Measurements from ENCODE around the gene ANTXR1.

The ANTXR1 gene

GRCh38 chr2:69007169-69007568 lies 5.8 kb upstream of the ANTXR1 start:
- no peak for DNase-seq

GRCh38 chr2:69007603-69008002 lies 5.4 kb upstream of the ANTXR1 start:
- no peak for DNase-seq

DNA sequence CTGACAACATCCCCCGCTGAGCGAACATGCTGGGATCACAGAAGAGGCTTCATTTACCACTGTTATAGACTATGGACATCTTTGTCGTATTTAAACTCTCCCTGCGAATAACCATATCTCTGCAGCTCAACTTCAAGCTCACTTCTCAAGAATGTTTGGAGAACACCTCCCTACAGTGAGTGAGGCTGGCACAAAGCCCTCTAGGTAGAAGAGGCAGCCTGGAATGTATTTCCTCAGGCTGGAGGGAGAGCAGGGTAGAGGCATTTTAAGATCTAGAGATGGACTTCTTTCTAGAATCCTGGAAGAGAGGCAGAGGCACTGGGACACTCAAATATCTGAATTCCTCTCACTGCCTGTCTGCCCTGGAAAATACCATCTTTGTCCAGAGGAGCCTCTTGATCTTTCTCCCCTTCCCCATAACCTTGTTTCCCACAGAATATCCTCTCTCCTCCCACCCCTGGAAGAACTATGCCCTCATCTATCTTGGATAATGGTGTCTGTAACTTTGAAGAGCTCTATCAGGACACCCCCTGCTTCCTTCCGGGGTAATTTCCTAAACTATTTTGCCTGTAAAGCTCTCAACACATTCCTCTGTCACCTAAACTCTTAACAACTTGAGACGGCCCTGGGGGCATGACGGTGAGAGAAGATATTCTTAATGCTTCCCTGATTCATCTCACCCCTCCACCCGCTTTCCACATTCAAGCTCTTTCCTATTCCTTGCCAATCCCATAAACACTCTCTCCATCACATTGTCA lies 2.4 kb upstream of the ANTXR1 start:
- no peak for DNase-seq

GRCh38 chr2:69011611-69012157 lies 1.3 kb upstream of the ANTXR1 start:
- DNase-seq = no peak

- peak; percentile 69 for DNase-seq
Observed at GRCh38 chr2:69012310-69013141, 453 bp upstream of the ANTXR1 start.

- DNase-seq = no peak
Observed at GRCh38 chr2:69013840-69014821, 1.2 kb downstream of the ANTXR1 start.

GRCh38 chr2:69017080-69017479 lies 4.1 kb downstream of the ANTXR1 start:
- no peak for DNase-seq

DNA sequence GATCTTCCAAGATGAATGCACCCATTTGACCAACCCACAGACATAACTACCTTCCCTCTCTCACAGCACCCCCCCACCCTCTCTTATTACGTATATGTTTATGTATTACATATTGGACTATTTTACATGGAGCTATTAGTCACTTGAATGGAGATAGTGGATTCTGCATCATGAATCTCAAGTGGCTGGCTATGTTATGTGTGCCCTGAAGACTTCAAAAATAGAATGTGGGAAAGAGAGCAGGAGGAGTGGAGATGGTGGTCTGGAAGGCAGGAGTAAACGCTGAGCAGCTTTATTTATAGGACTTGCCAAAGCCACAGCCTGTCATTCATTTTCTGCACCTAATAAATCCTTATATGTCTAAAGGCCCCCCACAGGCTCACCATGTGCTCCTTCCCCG lies 4.9 kb downstream of the ANTXR1 start:
- DNase-seq = no peak

GRCh38 chr2:69018678-69019095 lies 5.7 kb downstream of the ANTXR1 start:
- no peak for DNase-seq

DNA sequence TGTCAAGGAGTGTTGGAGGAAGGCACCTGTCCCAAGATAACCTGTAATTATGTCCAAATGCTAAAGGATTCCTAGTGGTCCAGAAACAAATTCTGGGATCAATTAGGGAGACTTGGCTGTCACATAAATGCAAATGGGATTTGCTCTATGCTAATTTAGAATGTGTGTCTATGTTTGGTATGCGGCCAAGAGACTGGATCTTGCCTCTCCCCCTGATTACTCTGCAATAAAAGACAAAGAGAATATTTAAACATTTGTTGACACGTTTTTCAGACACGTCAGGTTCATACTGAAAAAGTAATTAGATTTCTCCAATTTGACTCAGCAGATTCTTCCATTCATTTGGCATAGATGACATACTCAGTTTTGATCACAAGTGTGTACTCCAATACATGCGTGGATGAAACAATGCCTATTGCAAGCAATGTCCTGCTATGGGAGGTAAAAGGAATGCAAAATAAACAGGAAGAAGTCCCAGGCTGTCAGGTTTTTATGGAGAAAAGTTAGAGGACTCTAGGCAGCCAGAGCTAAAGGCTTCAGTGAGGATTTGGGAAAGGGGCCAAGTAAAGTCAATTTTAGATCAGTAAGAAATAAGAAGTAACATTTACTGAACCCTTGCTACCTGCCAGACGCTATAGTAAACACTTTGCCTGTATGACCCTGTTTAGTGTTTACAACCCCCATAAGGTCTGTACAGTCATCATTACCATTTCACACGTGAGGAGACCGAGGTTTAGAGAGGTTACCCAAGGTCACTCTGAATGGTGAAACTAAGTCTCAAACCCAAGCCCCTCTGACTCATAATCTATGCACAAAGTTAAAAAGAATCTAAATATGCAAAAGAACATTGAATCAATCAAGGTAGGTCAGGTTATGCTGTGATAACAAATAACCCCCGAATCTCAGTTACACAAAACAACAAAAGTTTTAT lies 7.8 kb downstream of the ANTXR1 start:
- peak; percentile 32 for DNase-seq

DNA sequence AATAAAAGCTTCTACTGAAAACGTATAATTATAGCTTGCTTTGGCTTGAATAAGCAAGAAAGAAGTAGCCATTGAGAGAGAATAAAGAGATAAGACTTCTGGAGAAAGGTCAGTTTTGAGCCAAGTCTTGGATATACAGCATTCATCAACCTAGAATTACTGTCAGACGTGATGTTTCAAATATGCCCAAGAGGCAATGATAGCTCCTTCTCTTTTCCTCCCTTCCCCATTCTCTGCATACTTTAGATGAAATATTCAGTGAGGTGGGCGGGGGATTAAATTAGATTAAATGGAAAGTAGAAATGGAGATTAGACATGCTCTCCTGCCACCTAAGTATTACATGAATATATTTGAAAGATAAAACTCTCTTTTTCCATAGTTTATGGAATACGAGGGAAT lies 8.7 kb downstream of the ANTXR1 start:
- no peak for DNase-seq

- no peak for DNase-seq
Observed at GRCh38 chr2:69022548-69022947, 9.6 kb downstream of the ANTXR1 start.

DNA sequence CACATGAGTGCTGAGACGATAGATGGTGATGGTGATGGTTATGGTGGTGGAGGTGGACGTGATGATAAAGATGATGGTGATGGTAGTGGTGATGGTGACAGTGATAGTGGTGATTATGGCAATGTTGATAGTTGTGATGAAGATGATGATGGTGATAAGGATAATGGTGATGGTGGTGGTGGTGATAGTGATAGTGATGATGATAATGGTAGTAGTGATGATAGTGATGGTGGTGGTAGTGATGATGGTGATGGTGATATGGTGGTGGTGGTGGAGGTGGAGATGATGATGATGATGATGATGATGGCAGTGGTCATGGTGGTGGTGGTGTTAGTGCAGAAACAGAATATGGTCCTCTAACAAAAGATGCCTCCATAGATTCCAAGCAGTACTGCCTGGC lies 10.3 kb downstream of the ANTXR1 start:
- no peak for DNase-seq

GRCh38 chr2:69026026-69026425 lies 13.0 kb downstream of the ANTXR1 start:
- DNase-seq = peak; percentile 41

GRCh38 chr2:69026691-69027459 lies 13.9 kb downstream of the ANTXR1 start:
- no peak for DNase-seq

DNA sequence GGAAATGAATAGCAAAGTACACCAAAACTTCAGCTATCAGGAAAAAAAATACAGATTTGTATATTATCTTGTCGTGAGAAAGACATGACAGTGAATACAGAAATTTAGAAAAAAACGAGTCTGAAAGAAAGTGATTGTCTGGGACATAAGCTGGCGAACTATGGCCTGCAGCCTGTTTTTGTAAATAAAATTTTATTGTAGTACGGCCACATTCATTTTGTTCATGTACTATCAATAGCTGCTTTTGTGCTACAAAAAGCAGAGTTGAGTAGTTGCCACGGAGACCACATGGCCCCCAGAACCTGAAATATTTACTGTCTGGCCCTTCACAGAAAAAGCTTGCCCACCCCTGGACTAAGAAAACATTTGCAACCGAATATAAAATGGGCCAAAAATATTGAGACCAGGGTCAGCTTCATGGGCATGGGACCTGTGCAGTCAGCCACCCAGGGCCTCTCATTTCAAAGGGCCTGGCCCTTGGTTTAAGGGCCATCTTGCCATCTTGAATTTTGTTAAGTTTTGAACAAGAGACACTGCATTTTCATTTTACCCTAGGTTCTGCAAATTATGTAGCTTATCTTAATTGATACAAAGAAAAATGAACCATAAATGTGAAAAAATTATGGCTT lies 17.9 kb downstream of the ANTXR1 start:
- DNase-seq = no peak

DNA sequence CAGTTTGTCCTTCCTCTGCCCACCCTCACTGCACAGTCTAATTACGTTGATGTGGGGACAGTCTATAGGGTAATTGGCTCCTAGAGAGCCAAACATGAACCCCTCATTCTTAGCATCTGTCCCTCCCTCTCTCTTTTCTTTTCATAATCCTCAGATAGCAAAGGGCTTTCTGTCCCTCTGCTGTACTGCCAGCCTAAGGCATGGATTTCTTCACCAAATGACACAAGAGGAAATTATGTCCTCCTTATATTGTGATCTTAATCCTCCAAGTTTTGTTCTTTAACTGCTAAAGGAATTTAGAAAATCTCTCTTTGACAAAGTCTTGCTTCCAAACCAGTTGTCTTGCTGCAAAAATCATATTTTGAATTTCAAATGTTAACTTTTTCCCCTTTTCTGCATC lies 18.5 kb downstream of the ANTXR1 start:
- no peak for DNase-seq

GRCh38 chr2:69032336-69032735 lies 19.4 kb downstream of the ANTXR1 start:
- DNase-seq = no peak

DNA sequence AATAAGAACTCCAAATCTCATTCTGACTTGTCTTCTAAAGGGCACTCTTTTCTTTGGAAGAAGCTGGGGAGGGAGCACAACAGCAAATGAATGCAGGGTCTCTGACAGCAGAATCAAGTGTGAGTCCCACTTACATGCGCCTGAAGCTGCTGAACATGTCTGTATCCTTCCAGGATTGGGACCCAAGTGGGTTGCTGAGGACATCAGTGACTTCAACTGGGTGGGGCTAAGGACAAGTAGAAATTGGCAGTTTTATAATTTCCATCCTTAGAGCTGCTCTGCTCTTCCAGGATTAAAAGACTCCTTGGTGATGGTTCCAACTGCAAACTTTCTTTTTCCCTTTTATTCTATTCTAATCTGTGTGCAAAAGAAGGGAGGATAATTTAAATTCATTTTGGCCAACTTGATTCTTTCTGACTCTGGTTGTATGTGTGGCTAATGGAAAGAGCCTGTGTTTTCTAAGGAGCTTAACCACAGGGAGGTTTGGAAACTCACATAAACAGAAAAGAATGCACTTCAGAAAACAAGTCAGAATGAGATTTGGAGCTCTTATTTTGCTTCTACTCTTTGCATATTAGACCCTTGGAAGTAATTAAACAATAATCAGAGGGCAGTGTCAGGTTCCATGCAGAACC lies 20.6 kb downstream of the ANTXR1 start:
- DNase-seq = no peak

GRCh38 chr2:69034122-69034521 lies 21.1 kb downstream of the ANTXR1 start:
- no peak for DNase-seq
